Esophagus (tissue), 2 donors: Measurements from ENCODE around the gene SPATA9. TPM values are rescaled to one million over a fixed set of nuclear protein-coding genes. Genes with fewer than 3 reads are reported as not detected.

Source experiments
- H3K27ac ChIP-seq, 2 donors: one replicate each; pipeline ENCODE4 v1.5.1; 2013; ENCODE audit warnings: low read depth in 2 of 2, mild to moderate bottlenecking in 2 of 2, inconsistent platforms in 1 of 2, low read length in 1 of 2, moderate library complexity in 1 of 2
- H3K27me3 ChIP-seq, 2 donors: one replicate each; pipeline ENCODE4 v1.6.1; 2013; ENCODE audit warnings: low read length in 2 of 2, control low read depth in 1 of 2, mild to moderate bottlenecking in 1 of 2; ENCODE audit not compliant: insufficient read depth in 2 of 2, control insufficient read depth in 1 of 2
- H3K36me3 ChIP-seq, 2 donors: one replicate each; pipeline ENCODE4 v1.6.1; 2013; ENCODE audit warnings: low read length in 1 of 2; ENCODE audit not compliant: control insufficient read depth in 2 of 2, insufficient read depth in 2 of 2
- H3K4me1 ChIP-seq, 2 donors: one replicate each; pipeline ENCODE4 v1.6.1; 2013; ENCODE audit warnings: low read length in 1 of 2; ENCODE audit not compliant: control insufficient read depth in 2 of 2, insufficient read depth in 2 of 2
- H3K4me3 ChIP-seq, 2 donors: one replicate each; pipeline ENCODE4 v1.5.1; 2013; ENCODE audit warnings: low read length in 2 of 2, mild to moderate bottlenecking in 2 of 2, low read depth in 1 of 2, moderate library complexity in 1 of 2
- H3K9me3 ChIP-seq, 2 donors: one replicate each; pipeline ENCODE4 v1.6.1; 2013; ENCODE audit warnings: mild to moderate bottlenecking in 2 of 2, low read depth in 1 of 2, low read length in 1 of 2, moderate library complexity in 1 of 2; ENCODE audit not compliant: control insufficient read depth in 2 of 2, insufficient read depth in 1 of 2
- WGBS, 2 donors: extraction: QIAGEN DNeasy Blood & Tissue Kit; methylation state at CpG; one replicate each; pipeline ENCODE4 v1.1.7; 2013; 5-methylcytosine and 5-hydroxymethylcytosine counted together
- polyA plus RNA-seq, 2 donors: library from polyadenylated mRNA; stranded (reverse); fragments of 200-250 nt; gene quantifications; one replicate each; pipeline ENCODE4 v1.2.3, GENCODE V29; 2013
- donor health status: healthy with polysubstance abuse.
- donor health status: Bipolar disorder and iron deficiency.

SPATA9 gene
- polyA plus RNA-seq, 2 donors, result 0.06 TPM; not detected in 1

- Histone ChIP-seq H3K4me1 (peaks cover 5 to 6% of the 10 kb centered on the region in 2 donors), H3K27ac (no peak overlapping the region), H3K36me3 (no peaks in the 10 kb centered on the region), H3K27me3 (no peaks in the 10 kb centered on the region), H3K4me3 (no peak overlapping the region), H3K9me3 (no peaks in the 10 kb centered on the region)
- WGBS, 2 donors, result 53 to 68% methylated on average over 8 of the region's 8 CpGs
These were observed 60.8 kb downstream of the SPATA9 start for GRCh38 chr5:95621839-95622629.

GRCh38 chr5:95620870-95621838 lies 61.6 kb downstream of the SPATA9 start:
- peaks cover 5 to 6% of the 10 kb centered on the region in 2 donors for H3K4me1 ChIP-seq
- no peaks in the 10 kb centered on the region for H3K27me3 ChIP-seq
- H3K9me3 ChIP-seq, result no peaks in the 10 kb centered on the region
- H3K4me3 ChIP-seq, result peak overlapping the region; percentile 48 to 69
- 4% methylated on average over 57 to 92 of the region's 92 CpGs for WGBS, 2 donors
- H3K36me3 ChIP-seq, result no peaks in the 10 kb centered on the region
- no peak overlapping the region for H3K27ac ChIP-seq

GRCh38 chr5:95620030-95620869 lies 62.5 kb downstream of the SPATA9 start, which contains the start of gene GPR150:
TSS of gene GPR150 (plus strand) at chr5:95620087. CDS start at chr5:95620276, 189 bp downstream.
- Histone ChIP-seq H3K4me3 (peak within 1 kb of the TSS; percentile 48 to 69), H3K4me1 (peaks cover 5 to 6% of the 10 kb centered on the region in 2 donors), H3K36me3 (no peaks in the 10 kb centered on the region), H3K9me3 (no peaks in the 10 kb centered on the region), H3K27me3 (no peaks in the 10 kb centered on the region), H3K27ac (no peak within 1 kb of the TSS)
- 1 to 2% methylated on average over 43 to 85 of the region's 85 CpGs for WGBS, 2 donors

DNA sequence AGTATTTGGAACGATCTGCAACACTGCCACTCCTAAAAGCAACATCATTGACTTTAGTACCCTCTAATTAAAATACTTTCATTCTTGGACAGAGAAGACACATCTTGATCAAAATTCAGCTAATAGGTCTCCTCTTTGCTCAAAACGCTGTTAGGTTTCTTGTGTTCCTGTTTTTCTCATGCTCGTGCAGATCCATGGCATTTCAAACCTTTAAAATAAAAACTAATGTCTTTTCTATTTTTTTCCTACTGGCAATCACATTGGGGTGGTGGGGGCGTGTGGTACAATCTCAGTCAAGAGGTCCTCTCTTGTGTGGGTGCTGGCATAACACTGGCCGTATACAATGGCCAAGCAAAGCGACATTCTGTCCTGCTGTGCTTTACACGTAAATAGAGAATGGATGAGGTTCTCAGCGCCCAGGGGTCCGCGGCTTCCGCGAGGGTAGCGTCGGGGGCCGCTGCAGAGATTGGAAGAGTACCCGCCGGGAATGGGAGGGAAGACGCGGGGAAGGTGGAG lies 63.2 kb downstream of the SPATA9 start:
- no peak overlapping the region for H3K27ac ChIP-seq
- peak overlapping the region; percentile 48 to 69 for H3K4me3 ChIP-seq
- 17 to 20% methylated on average over 19 of the region's 19 CpGs for WGBS, 2 donors

GRCh38 chr5:95619096-95619495 lies 63.7 kb downstream of the SPATA9 start:
- no peak overlapping the region for H3K4me3 ChIP-seq
- WGBS, 2 donors, result 81 to 85% methylated on average over 4 of the region's 4 CpGs
- no peaks in the 10 kb centered on the region for H3K27me3 ChIP-seq

More for the DNA sequence above, 63.2 kb downstream of the SPATA9 start:
- Histone ChIP-seq H3K4me1 (peaks cover 5 to 6% of the 10 kb centered on the region in 2 donors), H3K9me3 (no peaks in the 10 kb centered on the region), H3K36me3 (no peaks in the 10 kb centered on the region), H3K27me3 (no peaks in the 10 kb centered on the region)

DNA sequence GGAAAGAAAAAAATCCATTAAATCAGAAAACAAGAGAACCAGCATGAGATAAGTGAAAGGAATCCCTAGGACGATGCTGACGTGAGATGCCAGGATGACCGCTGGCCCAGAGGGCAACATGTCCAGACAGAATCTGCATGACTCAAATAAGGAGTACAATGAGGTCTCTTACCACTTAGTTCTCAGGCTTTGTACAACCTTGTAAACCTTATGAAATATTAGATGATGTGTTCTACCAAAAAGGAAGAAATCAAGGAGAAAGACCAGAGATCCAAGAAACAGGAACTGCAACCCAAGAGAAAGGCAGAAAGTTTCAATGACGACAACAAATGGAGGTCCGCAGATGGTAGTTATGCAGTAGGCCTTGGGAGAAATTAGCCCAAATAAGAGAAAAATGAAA lies 65.7 kb downstream of the SPATA9 start:
- no peaks in the 10 kb centered on the region for H3K36me3 ChIP-seq
- no peak overlapping the region for H3K27ac ChIP-seq
- no peak overlapping the region for H3K4me3 ChIP-seq
- 83 to 87% methylated on average over 5 of the region's 5 CpGs for WGBS, 2 donors
- H3K4me1 ChIP-seq, result peaks cover 5 to 6% of the 10 kb centered on the region in 2 donors
- no peaks in the 10 kb centered on the region for H3K27me3 ChIP-seq
- H3K9me3 ChIP-seq, result peaks cover 0 to 3% of the 10 kb centered on the region in 2 donors

More at GRCh38 chr5:95619096-95619495, 63.7 kb downstream of the SPATA9 start:
- H3K36me3 ChIP-seq, result no peaks in the 10 kb centered on the region
- H3K9me3 ChIP-seq, result no peaks in the 10 kb centered on the region
- H3K4me1 ChIP-seq, result peaks cover 5 to 6% of the 10 kb centered on the region in 2 donors
- no peak overlapping the region for H3K27ac ChIP-seq

GRCh38 chr5:95615164-95615467 lies 67.7 kb downstream of the SPATA9 start:
- 79 to 86% methylated on average over 1 of the region's 1 CpG for WGBS, 2 donors
- Histone ChIP-seq H3K27me3 (no peaks in the 10 kb centered on the region), H3K4me1 (peaks cover 0 to 3% of the 10 kb centered on the region in 2 donors), H3K36me3 (no peaks in the 10 kb centered on the region), H3K9me3 (peaks cover 0 to 3% of the 10 kb centered on the region in 2 donors), H3K27ac (no peak overlapping the region), H3K4me3 (no peak overlapping the region)

- 66 to 81% methylated on average over 1 of the region's 1 CpG for WGBS, 2 donors
- no peaks in the 10 kb centered on the region for H3K36me3 ChIP-seq
These were observed 69.3 kb downstream of the SPATA9 start for GRCh38 chr5:95613514-95613913.

GRCh38 chr5:95611396-95611795 lies 71.4 kb downstream of the SPATA9 start:
- no peaks in the 10 kb centered on the region for H3K27me3 ChIP-seq
- no peak overlapping the region for H3K4me3 ChIP-seq
- H3K36me3 ChIP-seq, result no peaks in the 10 kb centered on the region
- no peak overlapping the region for H3K27ac ChIP-seq
- H3K4me1 ChIP-seq, result no peaks in the 10 kb centered on the region
- peaks cover 0 to 3% of the 10 kb centered on the region in 2 donors for H3K9me3 ChIP-seq
- 94 to 95% methylated on average over 3 of the region's 3 CpGs for WGBS, 2 donors

More at GRCh38 chr5:95613514-95613913, 69.3 kb downstream of the SPATA9 start:
- no peaks in the 10 kb centered on the region for H3K27me3 ChIP-seq
- peaks cover 0 to 3% of the 10 kb centered on the region in 2 donors for H3K9me3 ChIP-seq
- no peak overlapping the region for H3K4me3 ChIP-seq
- H3K27ac ChIP-seq, result no peak overlapping the region
- H3K4me1 ChIP-seq, result no peaks in the 10 kb centered on the region
